Fibroblast of lung (primary cell): ENCODE data around the gene DLG2. TPM values are rescaled to one million over a fixed set of nuclear protein-coding genes. Genes with fewer than 3 reads are reported as not detected.
A peak's percentile ranks its signal among the peaks of the same experiment; 100 is the strongest.

ENCODE experiments used
- DNase-seq, 2 donors: peaks; one replicate each; pipeline versions ENCODE4 v3.0.0 to v3.0.0-alpha.2; 2010; ENCODE audit warnings: low read depth in 2 of 2
- H2AFZ ChIP-seq: 2 replicates; pipeline ENCODE4 v1.5.1; 2012; ENCODE audit warnings: low read length, control low read depth, inconsistent platforms
- H3K27ac ChIP-seq: 2 replicates; pipeline ENCODE4 v1.5.1; 2011; ENCODE audit warnings: low read length, control low read depth; ENCODE audit not compliant: insufficient read depth
- H3K27me3 ChIP-seq: 2 replicates; pipeline ENCODE4 v1.5.1; 2011; ENCODE audit warnings: mild to moderate bottlenecking, low read length; ENCODE audit not compliant: control insufficient read depth, insufficient read depth
- H3K36me3 ChIP-seq: 2 replicates; pipeline ENCODE4 v1.5.1; 2011; ENCODE audit warnings: low read length; ENCODE audit not compliant: control insufficient read depth, insufficient read depth
- H3K4me1 ChIP-seq: 2 replicates; pipeline ENCODE4 v1.5.1; 2011; ENCODE audit warnings: low read length; ENCODE audit not compliant: control insufficient read depth, insufficient read depth; ENCODE audit errors: extremely low read depth
- H3K4me2 ChIP-seq: 2 replicates; pipeline ENCODE4 v1.5.1; 2011; ENCODE audit warnings: low read length, control low read depth; ENCODE audit not compliant: insufficient read depth; ENCODE audit errors: extremely low read depth
- H3K4me3 ChIP-seq, 4 experiments: fragments of 200-600 bp in 1 of 4; sonication (generic) in 1 of 4; replicated peaks in 1 of 4; 2 replicates each; pipeline ENCODE4 v1.5.1; 2011 to 2016; ENCODE audit warnings: low read length in 4 of 4, low read depth in 3 of 4, mild to moderate bottlenecking in 3 of 4, control low read depth in 2 of 4, inconsistent platforms in 1 of 4, mixed read lengths in 1 of 4; ENCODE audit not compliant: insufficient read depth in 1 of 4; ENCODE audit errors: control extremely low read depth in 1 of 4
- H3K79me2 ChIP-seq: 2 replicates; pipeline ENCODE4 v1.5.1; 2012; ENCODE audit warnings: mild to moderate bottlenecking, low read length, inconsistent platforms; ENCODE audit not compliant: control insufficient read depth, insufficient read depth
- H3K9ac ChIP-seq: 2 replicates; pipeline ENCODE4 v1.5.1; 2011; ENCODE audit warnings: mild to moderate bottlenecking, low read length, control low read depth; ENCODE audit not compliant: insufficient read depth
- H3K9me3 ChIP-seq: 2 replicates; pipeline ENCODE4 v1.5.1; 2012; ENCODE audit warnings: low read depth, low read length; ENCODE audit not compliant: control insufficient read depth, insufficient read depth
- H4K20me1 ChIP-seq: 2 replicates; pipeline ENCODE4 v1.5.1; 2011; ENCODE audit warnings: low read length; ENCODE audit not compliant: control insufficient read depth, insufficient read depth; ENCODE audit errors: extremely low read depth
- EZH2 ChIP-seq: IDR thresholded peaks from 2 replicates; pipeline ENCODE4 v1.5.1; 2012; ENCODE audit warnings: low read length, control low read depth, mild to moderate bottlenecking; ENCODE audit errors: missing control alignments
- polyA plus RNA-seq, 2 donors: library from polyadenylated mRNA; depleted of rRNA in 1 of 2; stranded (reverse) in 1 of 2; unstranded in 1 of 2; fragments of >200 nt; gene quantifications; 2 replicates each; pipeline ENCODE4 v1.2.1, GENCODE V29; 2011 to 2012; ENCODE audit warnings: missing spikeins in 1 of 2
- total RNA-seq: library from RNA; depleted of rRNA; stranded (reverse); fragments of >200 nt; gene quantifications from 2 replicates; pipeline ENCODE4 v1.2.1, GENCODE V29; 2014
- TF ChIP-seq, protein P1 (sequence below), 2 donors: IDR thresholded peaks in 1 of 2; conservative IDR thresholded peaks in 1 of 2; 1 replicate in 1 of 2; 2 replicates in 1 of 2; pipeline ENCODE4 v1.5.1; 2011 to 2012; ENCODE audit warnings: low read length in 2 of 2, control low read depth in 1 of 2, inconsistent platforms in 1 of 2, low read depth in 1 of 2, mild to moderate bottlenecking in 1 of 2

Gene DLG2
- total and polyA plus RNA-seq, 2 donors (not counting 1 experiment from before 2014, with no cell fraction given): 0.77 to 2.3 TPM

DNA sequence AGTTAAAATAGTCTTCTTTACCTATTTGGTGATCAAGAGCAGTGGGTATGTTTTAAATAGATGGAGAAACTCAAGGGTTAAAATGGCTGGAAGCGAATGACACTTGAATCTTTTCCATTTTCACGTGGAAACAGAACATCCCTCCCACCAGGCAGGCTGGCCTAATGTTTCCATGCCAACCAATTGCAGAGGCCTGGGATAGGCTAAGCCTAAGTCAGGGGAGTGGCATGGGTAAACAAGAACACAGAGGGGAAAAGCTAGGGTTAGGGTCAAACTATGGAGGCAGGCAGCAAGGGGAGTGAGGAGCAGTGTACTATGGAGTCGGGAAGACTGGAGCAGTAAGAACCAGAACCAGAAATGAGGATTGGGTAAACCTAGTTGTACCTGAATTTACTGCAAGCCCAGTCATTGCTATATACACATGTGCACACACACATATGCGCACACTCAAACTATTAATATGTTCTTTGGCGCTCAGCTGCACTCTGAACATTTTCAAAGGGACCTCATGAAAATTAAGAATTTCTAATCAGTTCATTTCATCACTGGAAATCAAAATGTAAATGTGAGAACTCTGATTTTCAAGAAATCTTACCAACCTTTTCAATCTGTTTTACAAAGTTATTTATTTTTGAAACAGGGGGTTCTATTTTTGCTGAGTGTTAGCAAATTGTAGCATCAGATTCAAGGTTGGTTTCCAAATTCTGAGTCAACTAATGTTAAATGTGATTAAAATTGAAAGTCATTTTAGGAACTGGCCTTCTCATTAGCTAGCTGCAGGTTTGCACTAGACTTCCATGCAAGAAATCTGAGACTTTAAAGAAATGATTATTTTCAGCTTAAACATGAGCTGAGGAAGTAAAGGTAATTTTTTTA lies 2014.0 kb downstream of the DLG2 start:
- H3K4me1 ChIP-seq: no peaks in the 10 kb centered on the region
- no peak overlapping the region for H3K4me3 ChIP-seq
- no peaks in the 10 kb centered on the region for H3K79me2 ChIP-seq
- no peak for TF ChIP-seq EZH2
- TF ChIP-seq, protein P1, sequence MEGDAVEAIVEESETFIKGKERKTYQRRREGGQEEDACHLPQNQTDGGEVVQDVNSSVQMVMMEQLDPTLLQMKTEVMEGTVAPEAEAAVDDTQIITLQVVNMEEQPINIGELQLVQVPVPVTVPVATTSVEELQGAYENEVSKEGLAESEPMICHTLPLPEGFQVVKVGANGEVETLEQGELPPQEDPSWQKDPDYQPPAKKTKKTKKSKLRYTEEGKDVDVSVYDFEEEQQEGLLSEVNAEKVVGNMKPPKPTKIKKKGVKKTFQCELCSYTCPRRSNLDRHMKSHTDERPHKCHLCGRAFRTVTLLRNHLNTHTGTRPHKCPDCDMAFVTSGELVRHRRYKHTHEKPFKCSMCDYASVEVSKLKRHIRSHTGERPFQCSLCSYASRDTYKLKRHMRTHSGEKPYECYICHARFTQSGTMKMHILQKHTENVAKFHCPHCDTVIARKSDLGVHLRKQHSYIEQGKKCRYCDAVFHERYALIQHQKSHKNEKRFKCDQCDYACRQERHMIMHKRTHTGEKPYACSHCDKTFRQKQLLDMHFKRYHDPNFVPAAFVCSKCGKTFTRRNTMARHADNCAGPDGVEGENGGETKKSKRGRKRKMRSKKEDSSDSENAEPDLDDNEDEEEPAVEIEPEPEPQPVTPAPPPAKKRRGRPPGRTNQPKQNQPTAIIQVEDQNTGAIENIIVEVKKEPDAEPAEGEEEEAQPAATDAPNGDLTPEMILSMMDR (conservative IDR thresholded peaks at IDR 0.05 in 1 of 2, IDR thresholded peaks at IDR 0.05 in 1 of 2; ENCODE audit: low read depth in 1 of 2, low read length in 2 of 2): no peak
- no peak overlapping the region for H3K27ac ChIP-seq
- no peaks in the 10 kb centered on the region for H3K36me3 ChIP-seq
- H3K9me3 ChIP-seq: no peaks in the 10 kb centered on the region
- H3K27me3 ChIP-seq: no peaks in the 10 kb centered on the region
- no peak overlapping the region for H3K9ac ChIP-seq
- H3K4me2 ChIP-seq: no peak overlapping the region
- no peak for DNase-seq
- no peaks in the 10 kb centered on the region for H4K20me1 ChIP-seq
- no peak overlapping the region for H2AFZ ChIP-seq

DNA sequence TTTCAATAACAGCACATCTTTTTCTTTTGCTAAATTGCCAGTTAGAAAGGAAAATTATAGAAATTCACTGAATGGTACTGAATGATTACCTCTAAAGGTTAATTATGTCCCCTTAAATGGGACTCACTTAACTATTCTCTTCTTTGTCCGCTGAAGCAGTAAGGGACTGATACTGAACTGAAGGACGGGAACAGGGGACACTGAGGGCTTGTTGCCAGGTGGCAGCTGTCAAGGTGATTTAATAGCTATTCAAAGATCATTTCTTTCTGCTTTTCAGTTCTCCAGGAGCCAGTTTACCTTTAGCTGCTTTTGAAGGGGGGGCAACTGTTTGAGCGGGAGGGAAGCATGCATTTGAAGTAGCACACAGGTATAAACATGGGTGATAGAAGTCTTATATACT lies 2015.5 kb downstream of the DLG2 start:
- no peaks in the 10 kb centered on the region for H3K4me1 ChIP-seq
- H4K20me1 ChIP-seq: no peaks in the 10 kb centered on the region
- no peak overlapping the region for H3K27ac ChIP-seq
- H3K4me2 ChIP-seq: no peak overlapping the region
- H3K36me3 ChIP-seq: no peaks in the 10 kb centered on the region
- H3K4me3 ChIP-seq: no peak overlapping the region
- no peaks in the 10 kb centered on the region for H3K79me2 ChIP-seq
- no peaks in the 10 kb centered on the region for H3K27me3 ChIP-seq
- H3K9me3 ChIP-seq: no peaks in the 10 kb centered on the region
- DNase-seq: no peak
- no peak for TF ChIP-seq EZH2
- H2AFZ ChIP-seq: no peak overlapping the region
- no peak overlapping the region for H3K9ac ChIP-seq

DNA sequence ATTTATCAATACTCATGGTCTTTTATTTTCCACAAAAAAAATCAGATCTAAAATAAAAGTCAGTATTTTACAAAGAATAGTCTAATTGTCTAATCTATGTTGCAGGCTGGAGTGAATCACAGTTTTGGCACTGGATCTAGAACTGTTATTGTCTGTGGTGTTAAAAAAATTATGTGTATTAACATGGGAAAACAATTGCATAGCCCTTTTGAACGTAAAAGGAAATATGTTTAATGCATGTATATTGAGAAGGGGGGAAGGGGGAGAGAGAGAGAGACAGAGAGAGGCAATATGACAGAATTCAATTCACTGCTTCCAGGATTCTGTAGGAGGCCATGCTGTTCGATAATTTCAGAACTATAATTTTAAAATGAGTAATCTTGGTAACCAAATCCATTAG lies 2016.1 kb downstream of the DLG2 start:
- no peak overlapping the region for H3K27ac ChIP-seq
- H3K4me1 ChIP-seq: no peaks in the 10 kb centered on the region
- no peak overlapping the region for H3K4me3 ChIP-seq
- peak in 1 of 2 donors; percentile 0 for DNase-seq
- H3K9ac ChIP-seq: no peak overlapping the region
- no peaks in the 10 kb centered on the region for H4K20me1 ChIP-seq
- H3K27me3 ChIP-seq: no peaks in the 10 kb centered on the region
- TF ChIP-seq EZH2: no peak
- TF ChIP-seq, protein P1 (conservative IDR thresholded peaks at IDR 0.05 in 1 of 2, IDR thresholded peaks at IDR 0.05 in 1 of 2; ENCODE audit: low read depth in 1 of 2, low read length in 2 of 2): no peak
- no peaks in the 10 kb centered on the region for H3K9me3 ChIP-seq
- no peaks in the 10 kb centered on the region for H3K36me3 ChIP-seq
- H2AFZ ChIP-seq: no peak overlapping the region
- H3K79me2 ChIP-seq: no peaks in the 10 kb centered on the region
- H3K4me2 ChIP-seq: no peak overlapping the region
